ENCODE data around the gene PRKCA.
"Not testable (repeated sequence)": the region's sequence is repeated elsewhere in the genome, so short reads cannot be mapped to it uniquely, and the experiment has no call there.

The PRKCA gene

GRCh38 chr17:66443606-66444005 lies 141.2 kb downstream of the PRKCA start:
- DNase-seq: no peak

GRCh38 chr17:66444031-66444430 lies 141.6 kb downstream of the PRKCA start:
- DNase-seq: no peak
- in situ Hi-C loops (cut with HindIII; ENCODE audit: low pct_ligation_motif_present, low pct_unique_long_range_greater_than_20kb, low sequenced_read_pairs): no loop called here

More at GRCh38 chr17:66443606-66444005, 141.2 kb downstream of the PRKCA start:
- in situ Hi-C loops (cut with HindIII; ENCODE audit: low pct_ligation_motif_present, low pct_unique_long_range_greater_than_20kb, low sequenced_read_pairs): no loop called here

- DNase-seq: no peak
- in situ Hi-C loops (cut with HindIII; ENCODE audit: low pct_ligation_motif_present, low pct_unique_long_range_greater_than_20kb, low sequenced_read_pairs): no loop called here
Measured at GRCh38 chr17:66445229-66445628, 142.8 kb downstream of the PRKCA start.

GRCh38 chr17:66446419-66446818 lies 144.0 kb downstream of the PRKCA start:
- in situ Hi-C loops (cut with HindIII; ENCODE audit: low pct_ligation_motif_present, low pct_unique_long_range_greater_than_20kb, low sequenced_read_pairs): no loop called here
- DNase-seq: no peak

GRCh38 chr17:66447159-66447558 lies 144.7 kb downstream of the PRKCA start:
- no peak for DNase-seq
- in situ Hi-C loops (cut with HindIII; ENCODE audit: low pct_ligation_motif_present, low pct_unique_long_range_greater_than_20kb, low sequenced_read_pairs): no loop called here

GRCh38 chr17:66448026-66448639 lies 145.7 kb downstream of the PRKCA start:
- DNase-seq: no peak
- in situ Hi-C loops (cut with HindIII; ENCODE audit: low pct_ligation_motif_present, low pct_unique_long_range_greater_than_20kb, low sequenced_read_pairs): no loop called here

- in situ Hi-C loops (cut with HindIII; ENCODE audit: low pct_ligation_motif_present, low pct_unique_long_range_greater_than_20kb, low sequenced_read_pairs): no loop called here
- no peak for DNase-seq
Measured at GRCh38 chr17:66449418-66449977, 147.1 kb downstream of the PRKCA start.

GRCh38 chr17:66450008-66450851 lies 147.8 kb downstream of the PRKCA start:
- no peak for DNase-seq
- in situ Hi-C loops (cut with HindIII; ENCODE audit: low pct_ligation_motif_present, low pct_unique_long_range_greater_than_20kb, low sequenced_read_pairs): no loop called here

- no peak for DNase-seq
Measured at GRCh38 chr17:66450852-66451158, 148.4 kb downstream of the PRKCA start.

GRCh38 chr17:66451188-66452149 lies 149.1 kb downstream of the PRKCA start:
- in situ Hi-C loops (cut with HindIII; ENCODE audit: low pct_ligation_motif_present, low pct_unique_long_range_greater_than_20kb, low sequenced_read_pairs): no loop called here
- DNase-seq: no peak

More at GRCh38 chr17:66450852-66451158, 148.4 kb downstream of the PRKCA start:
- in situ Hi-C loops (cut with HindIII; ENCODE audit: low pct_ligation_motif_present, low pct_unique_long_range_greater_than_20kb, low sequenced_read_pairs): no loop called here

GRCh38 chr17:66455060-66455459 lies 152.6 kb downstream of the PRKCA start:
- in situ Hi-C loops (cut with HindIII; ENCODE audit: low pct_ligation_motif_present, low pct_unique_long_range_greater_than_20kb, low sequenced_read_pairs): no loop called here
- DNase-seq: no peak

- in situ Hi-C loops (cut with HindIII; ENCODE audit: low pct_ligation_motif_present, low pct_unique_long_range_greater_than_20kb, low sequenced_read_pairs); DNase-seq: not testable (repeated sequence)
Measured at GRCh38 chr17:66457499-66457898, 155.1 kb downstream of the PRKCA start.

- in situ Hi-C loops (cut with HindIII; ENCODE audit: low pct_ligation_motif_present, low pct_unique_long_range_greater_than_20kb, low sequenced_read_pairs): no loop called here
- DNase-seq: no peak
Measured at GRCh38 chr17:66458782-66459181, 156.4 kb downstream of the PRKCA start.

- peak; percentile 93 for DNase-seq
Measured at GRCh38 chr17:66459811-66460270, 157.4 kb downstream of the PRKCA start.

GRCh38 chr17:66460558-66460957 lies 158.1 kb downstream of the PRKCA start:
- in situ Hi-C loops (cut with HindIII; ENCODE audit: low pct_ligation_motif_present, low pct_unique_long_range_greater_than_20kb, low sequenced_read_pairs): no loop called here

More at GRCh38 chr17:66459811-66460270, 157.4 kb downstream of the PRKCA start:
- in situ Hi-C loops (cut with HindIII; ENCODE audit: low pct_ligation_motif_present, low pct_unique_long_range_greater_than_20kb, low sequenced_read_pairs): no loop called here

GRCh38 chr17:66461343-66461995 lies 159.1 kb downstream of the PRKCA start:
- in situ Hi-C loops (cut with HindIII; ENCODE audit: low pct_ligation_motif_present, low pct_unique_long_range_greater_than_20kb, low sequenced_read_pairs): no loop called here

More at GRCh38 chr17:66460558-66460957, 158.1 kb downstream of the PRKCA start:
- DNase-seq: no peak

GRCh38 chr17:66462010-66462409 lies 159.6 kb downstream of the PRKCA start:
- in situ Hi-C loops (cut with HindIII; ENCODE audit: low pct_ligation_motif_present, low pct_unique_long_range_greater_than_20kb, low sequenced_read_pairs): no loop called here
- no peak for DNase-seq

More at GRCh38 chr17:66461343-66461995, 159.1 kb downstream of the PRKCA start:
- DNase-seq: no peak

GRCh38 chr17:66464921-66465320 lies 162.5 kb downstream of the PRKCA start:
- no peak for DNase-seq
- in situ Hi-C loops (cut with HindIII; ENCODE audit: low pct_ligation_motif_present, low pct_unique_long_range_greater_than_20kb, low sequenced_read_pairs): no loop called here

Data from ACHN (cell line).